Inflammatory macrophage (primary cell): Measurements from ENCODE around the gene GSG1L2.

Experiments used
- DNase-seq, 2 donors: peaks; one replicate each; pipeline ENCODE4 v3.0.0-alpha.2; 2020 to 2022
- total RNA-seq, 18 experiments: gene quantifications; one replicate each; lab custom pipeline; 2026; ENCODE audit warnings: mixed read lengths in 6 of 18, inconsistent platforms in 2 of 18; lab: John Stamatoyannopoulos, UW

GSG1L2 gene
- 0 to 0.10 (median 0) reads per million in 18 experiments for total RNA-seq

DNA sequence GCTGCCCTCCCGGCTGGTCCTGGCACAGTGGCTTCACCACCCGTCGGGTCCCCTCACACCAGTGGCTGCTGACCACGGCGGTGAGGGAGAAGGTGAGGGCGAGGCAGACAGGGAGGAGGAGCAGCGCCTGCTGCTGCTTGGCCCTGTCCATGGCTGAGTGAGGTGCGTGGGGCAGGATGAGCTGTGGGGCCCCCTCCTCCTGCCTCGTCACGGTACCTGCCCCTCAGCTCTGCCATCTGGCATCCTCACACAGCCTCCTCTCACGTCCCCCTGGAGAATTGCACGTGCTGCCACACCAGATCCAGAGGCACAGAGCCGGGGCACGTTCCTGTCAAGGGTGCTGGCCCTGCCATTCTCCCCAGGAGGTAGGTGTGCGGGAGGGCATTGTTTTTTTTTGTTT, at the start of gene GSG1L2:
Gene GSG1L2 (minus strand): TSS at position 159 of the 400 bp plus-strand sequence. CDS start 8 bp downstream, at position 151.
- no peak for DNase-seq

DNA sequence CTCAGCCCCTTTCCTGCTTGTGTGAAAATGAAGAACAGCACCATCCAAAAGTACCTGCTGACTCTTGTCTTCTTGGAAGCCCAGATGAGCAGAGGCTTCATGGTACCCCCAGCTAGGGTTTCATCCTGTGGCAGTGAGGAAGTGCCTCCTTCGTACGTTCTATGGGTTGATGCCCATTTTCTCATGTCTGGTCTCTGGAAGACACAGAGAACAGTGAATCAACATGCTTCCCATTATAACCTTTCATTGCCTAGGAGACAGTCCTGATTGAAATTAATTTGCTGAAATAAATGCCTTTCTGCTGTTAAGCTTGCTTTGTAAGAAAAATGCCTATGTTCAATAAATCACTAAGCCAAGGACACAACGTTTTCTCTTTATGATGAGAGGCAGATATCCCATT, 46.7 kb upstream of the GSG1L2 start:
- DNase-seq: no peak

- DNase-seq: peak; percentile 30 to 36
These were observed 43.7 kb upstream of the GSG1L2 start for GRCh38 chr17:9865586-9865985.

DNA sequence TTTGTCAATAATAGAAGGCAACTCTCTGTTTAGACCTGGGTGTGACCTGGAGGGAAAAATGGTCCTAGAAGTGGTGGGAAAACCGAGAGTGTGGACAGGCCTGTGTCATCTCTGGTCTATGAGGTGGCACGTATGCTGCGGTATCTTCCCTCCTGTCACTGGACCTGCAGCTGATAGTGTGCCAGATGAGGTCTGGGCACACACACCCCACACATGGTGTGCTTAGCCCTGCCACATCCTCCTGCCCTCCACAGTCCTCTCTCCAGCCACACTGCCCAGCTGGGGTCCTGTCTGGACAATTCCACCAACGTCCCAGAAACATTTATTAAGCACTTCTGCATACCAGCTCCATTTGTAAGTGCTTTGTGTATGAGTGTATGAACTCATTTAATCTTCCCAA, 41.1 kb upstream of the GSG1L2 start:
- no peak for DNase-seq

- DNase-seq: no peak
These were observed 40.3 kb upstream of the GSG1L2 start for GRCh38 chr17:9862220-9862619.

DNA sequence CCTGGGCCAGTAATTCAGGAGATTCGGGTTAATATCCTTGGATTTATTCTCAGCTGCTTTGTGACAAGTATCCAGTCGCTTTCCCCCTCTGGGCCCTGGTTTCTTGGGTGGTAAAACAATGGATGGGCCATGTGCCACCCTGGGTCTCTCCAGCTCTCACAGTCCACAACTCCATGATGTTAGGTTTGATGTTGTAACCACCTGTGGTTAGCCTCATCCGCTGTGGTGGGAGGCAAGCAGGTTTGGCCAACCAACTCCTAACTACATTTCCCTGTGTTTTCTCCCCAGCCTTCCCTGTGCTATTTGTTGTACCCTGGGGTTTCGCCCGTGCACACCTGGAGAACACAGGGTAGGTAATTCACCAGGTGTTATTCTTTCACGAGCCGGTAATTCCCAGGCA, 39.0 kb upstream of the GSG1L2 start:
- DNase-seq: no peak

DNA sequence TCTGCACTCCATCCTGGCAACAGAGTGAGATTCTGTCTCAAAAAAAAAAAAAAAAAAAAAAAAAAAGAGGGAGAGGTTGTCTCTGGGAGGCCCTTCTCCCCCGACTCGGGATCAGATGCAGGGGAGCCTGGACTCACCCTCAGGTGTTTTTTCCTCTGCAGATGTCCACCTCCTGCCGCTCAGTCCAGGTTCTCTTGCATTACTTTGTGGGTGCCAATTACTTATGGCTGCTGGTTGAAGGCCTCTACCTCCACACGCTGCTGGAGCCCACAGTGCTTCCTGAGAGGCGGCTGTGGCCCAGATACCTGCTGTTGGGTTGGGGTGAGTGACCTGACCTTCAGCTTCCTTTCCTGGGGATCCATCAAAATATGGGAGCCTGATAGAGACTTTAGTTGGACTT, 37.9 kb upstream of the GSG1L2 start:
- DNase-seq: no peak

- DNase-seq: no peak
These were observed 33.2 kb upstream of the GSG1L2 start for GRCh38 chr17:9855036-9855435.

DNA sequence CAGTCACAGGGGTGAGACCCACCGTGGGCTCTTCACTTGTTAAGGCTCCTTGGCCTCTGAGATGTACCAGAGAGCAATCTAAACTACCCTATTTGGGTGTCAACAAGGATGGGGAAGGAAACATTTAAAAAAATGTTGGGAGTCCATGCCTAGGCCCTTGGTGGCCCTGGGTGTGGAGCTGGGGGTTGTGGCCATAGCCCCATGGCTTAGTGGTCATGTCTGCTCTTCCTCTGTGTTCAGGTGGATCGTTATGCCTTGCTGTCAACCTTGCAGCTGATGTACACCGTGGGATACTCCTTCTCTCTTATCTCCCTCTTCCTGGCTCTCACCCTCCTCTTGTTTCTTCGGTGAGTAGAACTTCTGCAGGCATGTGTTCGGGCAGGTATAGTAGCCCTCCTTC, 32.4 kb upstream of the GSG1L2 start:
- DNase-seq: no peak

DNA sequence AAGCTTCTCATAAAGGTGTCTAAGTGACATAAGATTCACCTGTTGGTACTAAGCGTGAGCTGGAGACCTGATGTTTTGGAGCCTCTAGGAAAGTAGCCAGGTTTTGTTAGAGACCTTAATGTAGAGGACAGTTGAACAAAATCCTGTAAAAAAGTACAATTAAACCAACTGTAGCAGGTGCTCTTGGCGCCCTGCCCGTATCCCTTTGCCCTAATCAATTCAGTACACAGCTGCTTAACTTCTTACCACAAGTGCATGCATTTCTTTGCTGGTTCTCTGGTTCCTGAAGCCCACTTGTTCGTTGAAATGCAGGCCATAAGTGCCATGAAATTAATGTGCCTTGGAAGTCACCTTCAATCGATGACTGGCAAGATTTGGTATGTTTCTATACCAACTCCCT, 28.3 kb upstream of the GSG1L2 start:
- DNase-seq: no peak

DNA sequence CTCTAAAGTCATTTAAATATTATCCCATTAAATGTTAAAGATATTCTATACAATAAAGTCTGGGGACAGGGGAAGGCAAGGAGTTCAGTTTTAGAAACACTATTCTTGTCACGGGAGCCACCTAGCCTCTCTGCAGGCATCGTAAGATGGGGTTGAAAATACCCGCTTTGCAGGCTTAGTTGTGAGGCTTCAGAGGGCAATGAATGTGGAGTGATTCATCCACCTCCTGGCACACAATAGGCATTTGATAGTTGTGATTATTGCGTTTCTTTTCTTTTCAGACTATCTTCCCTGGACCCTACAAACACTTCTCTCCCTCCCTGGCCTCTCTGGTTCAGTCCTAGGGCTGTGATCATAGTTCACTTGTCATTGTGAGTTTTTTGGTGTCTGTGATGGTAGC, 23.4 kb upstream of the GSG1L2 start:
- DNase-seq: no peak

GRCh38 chr17:9844153-9844552, 22.3 kb upstream of the GSG1L2 start:
- no peak for DNase-seq

DNA sequence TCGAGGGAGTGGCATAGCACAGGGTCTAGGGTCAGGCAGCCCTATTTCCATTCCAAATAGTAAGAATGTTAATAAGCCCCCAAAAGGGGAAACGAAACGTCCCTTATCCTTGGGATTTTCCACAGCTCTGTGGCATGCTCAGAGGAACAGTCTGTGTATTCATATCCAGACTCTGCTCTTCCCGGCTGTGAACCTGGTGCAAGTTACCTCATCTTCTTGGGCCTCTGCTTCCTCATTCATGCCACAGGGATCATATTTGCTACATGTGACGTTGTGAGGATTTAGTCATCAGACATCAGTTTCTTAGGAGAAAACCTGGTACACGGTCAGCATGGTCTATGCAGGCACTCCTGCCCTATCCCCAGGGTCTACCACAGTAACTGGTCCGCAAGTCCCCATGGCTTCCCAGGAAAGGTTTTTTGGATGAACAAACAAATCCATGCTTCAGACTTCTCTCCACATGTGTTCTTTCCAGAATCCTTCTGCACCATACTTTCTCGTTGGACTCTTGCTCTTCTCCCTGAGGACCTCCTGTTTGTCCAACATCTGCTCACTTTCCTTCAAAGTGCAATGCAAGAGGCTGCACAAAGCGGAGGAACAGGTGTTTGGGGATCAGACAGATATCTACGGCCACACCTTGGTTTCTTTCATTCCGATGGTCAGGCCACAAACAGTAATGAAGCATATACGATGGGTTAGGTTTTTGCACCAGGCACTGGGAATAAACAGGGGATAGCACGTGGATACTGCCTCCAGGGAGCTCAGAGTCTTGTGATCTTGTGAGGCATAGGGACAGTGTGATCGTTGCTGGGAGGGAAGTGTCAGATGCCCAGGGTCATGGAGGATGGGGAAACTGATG, 21.5 kb upstream of the GSG1L2 start:
- DNase-seq: no peak

DNA sequence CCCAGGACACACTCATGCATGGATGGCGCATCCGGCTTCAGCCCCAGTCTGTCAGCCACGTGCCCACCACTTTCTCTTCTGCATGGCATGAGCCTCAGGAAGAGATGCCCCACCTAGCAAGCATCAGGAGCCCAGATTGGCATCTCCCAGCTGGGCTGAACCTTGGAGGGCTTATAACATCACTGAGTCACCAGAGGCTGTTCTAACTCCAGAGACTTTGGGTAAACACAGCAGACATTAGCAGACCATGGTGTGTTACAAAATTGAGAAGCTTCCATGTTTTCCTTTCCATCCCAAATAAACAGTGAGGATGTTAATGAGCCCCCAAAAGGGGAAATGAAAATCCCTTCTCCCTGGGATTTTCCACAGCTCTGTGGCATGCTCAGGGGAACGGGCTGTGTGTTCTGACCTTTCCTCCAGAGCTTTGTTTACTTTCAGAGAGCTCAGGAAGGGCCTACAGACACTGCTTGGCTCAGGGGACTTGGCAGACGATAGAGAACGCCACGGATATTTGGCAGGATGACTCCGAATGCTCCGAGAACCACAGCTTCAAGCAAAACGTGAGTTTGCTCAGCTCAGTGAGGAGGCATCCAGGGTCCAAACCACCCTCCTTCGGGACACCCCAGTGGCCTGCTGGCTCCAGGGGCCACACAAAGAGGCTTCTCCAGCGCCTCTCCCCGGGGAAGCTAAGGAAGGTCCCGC, 20.3 kb upstream of the GSG1L2 start:
- DNase-seq: no peak

- DNase-seq: no peak
These were observed 17.6 kb upstream of the GSG1L2 start for GRCh38 chr17:9839433-9839832.

DNA sequence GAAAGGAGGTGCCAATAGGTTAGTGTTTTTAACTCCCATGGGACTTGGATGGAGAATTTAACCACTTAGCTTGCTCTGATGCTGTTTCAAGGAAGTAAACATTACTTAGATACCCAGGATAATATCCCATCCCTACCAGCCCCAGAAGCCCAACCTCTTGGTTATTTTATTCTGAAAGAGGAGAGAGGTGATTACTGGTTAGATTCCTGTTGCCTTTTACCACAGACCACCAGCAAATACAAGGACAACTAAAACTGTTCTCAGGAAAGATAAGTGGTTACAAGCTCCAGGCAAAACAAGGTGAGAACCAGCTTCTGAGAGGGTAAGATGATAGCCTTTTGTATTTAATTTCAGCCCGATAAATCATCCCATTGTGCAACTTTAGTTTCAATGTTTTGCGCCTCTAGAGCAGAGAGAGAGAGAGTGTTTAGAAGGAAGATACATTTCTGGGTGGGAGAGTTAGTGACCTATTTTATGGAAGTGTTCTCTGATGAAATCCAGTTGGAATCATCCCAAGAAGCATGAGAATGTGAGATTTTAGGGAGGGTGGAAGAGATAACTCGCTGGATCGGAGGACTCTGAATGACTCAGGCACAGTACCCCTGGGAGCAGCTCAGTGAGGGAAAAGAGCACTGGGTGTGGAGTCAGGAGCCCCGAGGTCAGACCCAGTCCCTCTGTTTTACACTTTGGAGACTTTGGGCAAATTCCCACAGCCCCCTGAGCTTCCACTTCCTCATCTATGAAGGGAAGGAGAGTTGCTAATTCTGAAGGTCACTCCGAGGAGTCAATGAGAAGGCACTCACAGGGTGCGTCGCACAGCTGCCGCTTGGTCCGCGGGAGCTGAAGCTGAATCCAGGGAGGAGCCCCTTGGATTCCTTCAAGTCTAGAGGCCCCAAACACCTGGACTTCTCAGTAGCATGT, 15.9 kb upstream of the GSG1L2 start:
- DNase-seq: no peak

DNA sequence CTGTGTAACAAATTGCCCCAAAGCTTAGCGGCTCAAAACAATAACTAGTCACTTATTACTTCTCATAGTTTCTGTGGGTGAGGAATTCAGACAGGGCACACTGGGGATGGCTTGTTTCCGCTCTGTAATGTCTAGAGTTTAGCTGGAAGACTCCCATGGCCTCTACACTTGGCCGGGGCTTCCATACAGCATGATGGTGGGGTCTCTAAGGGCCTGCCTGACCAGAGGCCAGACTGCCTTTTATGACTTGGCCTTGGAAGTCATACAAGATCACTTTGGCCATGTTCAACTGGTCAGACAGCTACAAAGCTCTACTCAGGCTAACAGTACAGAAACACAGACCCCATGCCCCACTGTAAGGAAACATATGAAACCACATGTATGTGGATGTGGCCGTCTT, 12.0 kb upstream of the GSG1L2 start:
- no peak for DNase-seq

- no peak for DNase-seq
These were observed 8.8 kb upstream of the GSG1L2 start for GRCh38 chr17:9830711-9831110.

- no peak for DNase-seq
These were observed 7.5 kb upstream of the GSG1L2 start for GRCh38 chr17:9829343-9829742.

DNA sequence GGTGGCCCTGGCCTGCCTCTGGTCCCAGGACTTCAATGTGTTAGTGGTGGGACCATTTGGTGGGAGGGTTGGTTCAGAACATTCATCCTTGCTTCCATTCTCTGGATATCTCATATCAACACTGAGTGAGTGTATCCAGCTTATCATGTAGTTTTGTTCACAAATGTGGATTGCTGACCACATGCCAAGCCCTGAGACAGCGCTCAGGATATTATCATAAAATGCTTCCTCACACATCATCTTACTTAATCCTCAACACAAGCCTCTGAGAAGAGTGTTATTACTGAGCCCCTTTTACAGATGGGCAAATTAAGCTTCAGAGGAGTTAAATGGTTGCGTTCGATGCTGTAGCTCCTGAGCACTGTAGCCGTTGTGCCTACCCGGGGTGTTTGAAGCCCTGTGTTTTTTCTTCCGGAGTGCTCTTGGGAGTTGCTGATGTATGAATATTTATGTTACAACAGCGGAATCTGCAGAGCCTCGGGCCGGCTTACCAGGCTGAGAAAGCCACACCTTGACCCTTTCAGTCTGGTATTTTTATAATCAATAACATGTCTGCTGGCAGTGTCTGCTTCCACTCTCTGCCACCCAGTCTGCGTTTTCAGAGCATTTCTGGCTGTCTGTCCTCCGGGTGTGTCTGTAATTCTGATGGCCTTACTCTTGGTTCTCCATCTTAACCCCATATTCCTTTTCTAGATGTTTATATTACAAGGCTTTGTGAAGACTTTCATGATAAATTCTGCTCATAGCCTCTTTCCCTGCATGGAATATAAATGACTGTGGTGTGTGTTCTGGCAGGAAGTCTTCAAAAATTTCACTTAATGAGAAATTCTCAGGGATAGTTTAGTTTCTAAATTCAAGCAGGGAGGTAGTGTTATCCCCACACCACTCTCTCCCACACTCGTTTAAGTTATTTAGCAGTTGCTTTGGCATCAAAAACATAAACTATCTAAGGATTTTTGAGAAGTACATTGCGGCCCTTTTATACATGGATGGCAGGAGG, 6.7 kb upstream of the GSG1L2 start:
- no peak for DNase-seq

DNA sequence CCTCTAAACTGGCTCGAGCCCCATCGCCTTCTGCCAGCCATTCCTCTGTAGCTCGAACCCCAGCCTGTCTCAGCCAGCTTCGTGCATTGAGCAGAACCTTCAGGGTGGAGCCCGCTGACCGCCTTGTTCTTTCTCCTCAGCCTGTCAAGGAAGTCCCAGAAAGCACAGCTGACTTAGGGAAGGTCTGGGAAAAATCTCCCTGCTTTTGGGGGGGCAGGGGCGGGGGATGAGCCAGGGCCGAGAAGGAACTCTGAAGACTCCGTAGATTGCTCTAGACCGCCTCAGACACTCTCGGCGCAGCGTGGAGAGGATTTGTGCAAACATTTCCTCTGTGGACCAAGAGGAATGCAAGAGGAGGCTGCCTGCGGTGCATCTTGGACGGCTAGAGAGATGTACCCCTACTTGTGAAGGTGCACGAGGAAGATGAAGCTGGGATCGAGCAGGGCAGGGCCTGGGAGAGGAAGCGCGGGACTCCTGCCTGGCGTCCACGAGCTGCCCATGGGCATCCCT, 3.8 kb upstream of the GSG1L2 start, which contains the start of gene GLP2R:
Gene GLP2R (plus strand): TSS at position 284 of the 510 bp plus-strand sequence. CDS start 140 bp downstream, at position 424.
- DNase-seq: no peak
